ENCODE data around the gene LAMA5. TPM values are rescaled to one million over a fixed set of nuclear protein-coding genes. Genes with fewer than 3 reads are reported as not detected.

Gene LAMA5
- total RNA-seq, 6 experiments from 2014 or later: 30.3 to 80.8 (median 47.1) TPM

DNA sequence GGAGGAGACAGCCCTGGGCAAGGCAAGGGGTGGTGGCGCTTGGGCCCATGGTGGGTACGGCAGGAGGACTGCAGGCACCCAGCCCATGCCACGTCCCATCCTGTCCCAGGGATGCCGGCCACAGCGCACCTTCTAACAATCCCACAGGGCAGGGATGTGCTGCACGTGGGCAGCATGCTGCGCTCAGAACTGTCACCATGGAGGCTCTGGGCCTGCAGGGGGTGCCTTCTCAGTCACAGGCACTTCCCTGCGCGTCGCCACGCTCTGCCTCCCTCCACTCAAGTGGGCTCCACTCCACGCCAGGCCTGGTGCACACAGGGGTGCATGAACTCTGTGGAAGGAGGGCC is 37.6 kb upstream of the LAMA5 start:
- intact Hi-C loops (cut with DNase I): no loop called here
- DNase-seq: no peak
- Histone ChIP-seq H3K9me3 (no peaks in the 10 kb centered on the region), H3K4me3 (no peak overlapping the region), H3K27me3 (no peaks in the 10 kb centered on the region), H3K36me3 (no peaks in the 10 kb centered on the region), H3K4me1 (peaks cover 0 to 15% (median 6%) of the 10 kb centered on the region in 4 donors), H3K27ac (no peak overlapping the region)
- no peak for ATAC-seq
- no peak for TF ChIP-seq CTCF (IDR thresholded peaks at IDR 0.05)
- no peak for TF ChIP-seq POLR2A (IDR thresholded peaks at IDR 0.05)
- WGBS (ENCODE audit: insufficient coverage, low coverage, low lambda C conversion rate, missing lambda C conversion rate): no CpG with 5 or more reads among the region's 12 CpGs

GRCh38 chr20:62404112-62404665 is 37.1 kb upstream of the LAMA5 start:
- H3K27ac ChIP-seq: no peak overlapping the region
- 90% methylated on average over 2 of the region's 9 CpGs for WGBS (ENCODE audit: insufficient coverage, low coverage, low lambda C conversion rate, missing lambda C conversion rate)
- ATAC-seq (no peak), DNase-seq (no peak)
- H3K4me1 ChIP-seq: peaks cover 0 to 15% (median 6%) of the 10 kb centered on the region in 4 donors
- TF ChIP-seq POLR2A (IDR thresholded peaks at IDR 0.05): no peak
- no peak for TF ChIP-seq CTCF (IDR thresholded peaks at IDR 0.05)
- intact Hi-C loops (cut with DNase I): no loop called here
- H3K9me3 ChIP-seq: no peaks in the 10 kb centered on the region
- no peaks in the 10 kb centered on the region for H3K36me3 ChIP-seq
- no peak overlapping the region for H3K4me3 ChIP-seq
- no peaks in the 10 kb centered on the region for H3K27me3 ChIP-seq

DNA sequence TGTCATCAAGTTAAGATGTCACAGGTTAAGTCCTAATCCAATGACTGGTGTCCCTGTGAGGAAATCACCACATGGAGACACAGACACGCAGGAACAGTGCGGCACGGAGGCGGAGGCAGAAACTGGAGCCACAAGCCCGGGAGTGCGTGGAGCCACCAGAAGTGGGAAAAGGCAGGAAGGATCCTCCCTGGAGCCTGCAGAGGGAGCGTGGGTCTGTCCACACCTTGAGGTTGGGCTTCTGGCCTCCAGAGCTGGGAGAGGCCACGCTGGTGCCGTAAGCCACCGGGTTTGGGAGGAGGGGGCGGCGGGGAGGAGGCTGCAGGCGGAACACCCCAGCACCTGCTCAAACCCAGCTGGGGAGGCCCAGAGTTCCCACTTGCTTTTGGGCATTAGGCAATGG is 36.2 kb upstream of the LAMA5 start:
- Histone ChIP-seq H3K4me3 (no peak overlapping the region), H3K27ac (no peak overlapping the region), H3K36me3 (no peaks in the 10 kb centered on the region), H3K27me3 (no peaks in the 10 kb centered on the region), H3K4me1 (peaks cover 0 to 15% (median 6%) of the 10 kb centered on the region in 4 donors), H3K9me3 (no peaks in the 10 kb centered on the region)
- WGBS (ENCODE audit: insufficient coverage, low coverage, low lambda C conversion rate, missing lambda C conversion rate): 80% methylated on average over 1 of the region's 13 CpGs
- intact Hi-C loops (cut with DNase I): no loop called here
- no peak for ATAC-seq
- TF ChIP-seq CTCF (IDR thresholded peaks at IDR 0.05) (no peak), POLR2A (IDR thresholded peaks at IDR 0.05) (no peak)
- DNase-seq: no peak

DNA sequence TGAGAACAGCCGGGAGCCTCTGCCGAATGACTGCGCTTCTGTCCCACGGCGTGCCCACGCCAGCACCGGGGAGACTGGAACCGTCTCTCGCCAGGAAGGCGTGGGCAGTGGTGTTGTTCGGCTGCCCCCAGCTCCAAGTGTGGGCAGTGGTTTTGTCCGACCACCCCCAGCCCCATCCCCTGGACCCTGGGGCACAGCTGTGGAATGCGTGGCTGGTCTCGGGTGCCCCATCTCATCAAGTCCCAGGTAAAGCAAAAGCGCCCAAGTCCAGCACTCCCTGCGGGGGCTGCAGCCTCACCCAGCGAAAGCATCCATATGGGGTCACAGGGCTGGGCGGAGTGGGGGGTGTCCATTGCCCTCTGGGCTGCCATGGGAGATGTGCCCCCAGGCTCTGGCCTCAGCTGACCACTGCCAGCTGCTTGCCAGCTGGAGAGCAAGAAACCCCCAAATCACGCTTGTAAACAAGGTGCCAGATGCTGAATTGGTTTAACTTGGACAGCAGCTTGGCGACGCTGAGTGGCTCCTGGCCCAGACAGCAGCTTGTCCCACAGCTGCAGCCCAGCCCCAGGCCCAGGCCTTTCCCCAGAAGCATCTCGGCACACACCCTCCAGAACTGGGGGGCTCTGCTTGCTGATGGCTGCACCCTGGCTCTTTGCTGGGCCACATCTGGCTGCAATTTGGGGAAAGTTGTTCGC is 35.5 kb upstream of the LAMA5 start:
- Histone ChIP-seq H3K27me3 (no peaks in the 10 kb centered on the region), H3K4me1 (peaks cover 0 to 14% (median 6%) of the 10 kb centered on the region in 4 donors), H3K4me3 (no peak overlapping the region), H3K27ac (no peak overlapping the region), H3K9me3 (no peaks in the 10 kb centered on the region), H3K36me3 (no peaks in the 10 kb centered on the region)
- no peak for ATAC-seq
- TF ChIP-seq POLR2A (IDR thresholded peaks at IDR 0.05): no peak
- no peak for TF ChIP-seq CTCF (IDR thresholded peaks at IDR 0.05)
- intact Hi-C loops (cut with DNase I): no loop called here
- WGBS (ENCODE audit: insufficient coverage, low coverage, low lambda C conversion rate, missing lambda C conversion rate): 40% methylated on average over 1 of the region's 23 CpGs
- no peak for DNase-seq

All from right lobe of liver (tissue), 6 donors.